HepG2 (cell line): ENCODE results near the gene PPP6R2. TPM values are rescaled to one million over a fixed set of nuclear protein-coding genes. Genes with fewer than 3 reads are reported as not detected.

Experiments used
- ATAC-seq: fragments of 200-7000 bp; cut with Tn5 transposase; 3 replicates; pipeline ENCODE4 v1.9.1; 2020; ENCODE audit warnings: mild to moderate bottlenecking, moderate library complexity
- BruUV-seq: library from RNA; stranded (reverse); fragments of 400-500 nt; replicated peaks from 2 replicates; lab custom pipeline; 2021; lab: Mats Ljungman, UMichigan
- CTCF ChIA-PET: fragments of 300-600 bp; formaldehyde crosslinking; extraction: SDS; loops from one replicate; lab custom pipeline; 2021; ENCODE audit warnings: low total read pairs, inconsistent platforms, low intra/inter-chr PET ratio; lab: Yijun Ruan, JAX
- POLR2A ChIA-PET: fragments of 350-600 bp; sonication (Branson Sonifier 250); formaldehyde crosslinking; loops from one replicate; lab custom pipeline; 2020; ENCODE audit warnings: antibody characterized with exemption, inconsistent platforms; lab: Yijun Ruan, JAX
- DNase-seq: peaks from one replicate; pipeline ENCODE4 v3.0.0-alpha.2; 2015; ENCODE audit warnings: low spot score
- FAIRE-seq: peaks from 3 replicates; lab custom pipeline; 2011; peaks lifted over from hg19 to GRCh38; lab: Jason Lieb, UNC
- H2AFZ ChIP-seq: one replicate; pipeline ENCODE4 v1.6.1; 2011; ENCODE audit warnings: low read length, inconsistent platforms
- H3K27ac ChIP-seq: fragments of 300-600 bp; 3 replicates; pipeline ENCODE4 v1.8.0; 2011; ENCODE audit warnings: mixed run types, mild to moderate bottlenecking, mixed read lengths, low read length, inconsistent platforms; ENCODE audit not compliant: insufficient read depth; ENCODE audit errors: extremely low read length
- H3K27me3 ChIP-seq, 2 experiments: fragments of 200-600 bp in 1 of 2; 2 replicates in 1 of 2; 3 replicates in 1 of 2; pipeline versions ENCODE4 v1.6.0 to v1.8.0; 2011; ENCODE audit warnings: low read length in 2 of 2, mild to moderate bottlenecking in 2 of 2, moderate library complexity in 2 of 2, inconsistent platforms in 1 of 2; ENCODE audit not compliant: insufficient read depth in 2 of 2, control insufficient read depth in 1 of 2
- H3K36me3 ChIP-seq, 2 experiments: fragments of 200-600 bp in 1 of 2; replicated peaks in 1 of 2; 2 replicates in 1 of 2; 3 replicates in 1 of 2; pipeline versions ENCODE4 v1.5.1 to v1.8.0; 2011; ENCODE audit warnings: low read length in 2 of 2, inconsistent platforms in 1 of 2; ENCODE audit not compliant: insufficient read depth in 2 of 2, control insufficient read depth in 1 of 2
- H3K4me1 ChIP-seq: 2 replicates; pipeline ENCODE4 v1.5.1; 2012; ENCODE audit warnings: low read length, inconsistent platforms; ENCODE audit not compliant: insufficient read depth
- H3K4me2 ChIP-seq: 2 replicates; pipeline ENCODE4 v1.6.0; 2011; ENCODE audit warnings: low read depth, low read length, inconsistent platforms
- H3K4me3 ChIP-seq, 3 experiments: fragments of 200-600 bp in 1 of 3; sonication (generic), shearing (Covaris generic) in 1 of 3; replicated peaks in 1 of 3; 2 replicates each; pipeline ENCODE4 v1.5.1; 2011 to 2016; ENCODE audit warnings: low read length in 3 of 3, inconsistent platforms in 2 of 3, low read depth in 2 of 3, mild to moderate bottlenecking in 2 of 3, control low read depth in 1 of 3, mixed read lengths in 1 of 3; ENCODE audit not compliant: insufficient read depth in 1 of 3
- H3K79me2 ChIP-seq: one replicate; pipeline ENCODE4 v1.6.1; 2011; ENCODE audit warnings: low read length, inconsistent platforms; ENCODE audit not compliant: insufficient read depth
- H3K9ac ChIP-seq: 2 replicates; pipeline ENCODE4 v1.6.0; 2011; ENCODE audit warnings: mild to moderate bottlenecking, low read depth, low read length, inconsistent platforms; ENCODE audit not compliant: insufficient read depth
- H3K9me3 ChIP-seq: 2 replicates; pipeline ENCODE4 v1.5.1; 2012; ENCODE audit warnings: mild to moderate bottlenecking, low read length
- H4K20me1 ChIP-seq: 2 replicates; pipeline ENCODE4 v1.6.0; 2011; ENCODE audit warnings: inconsistent platforms, mild to moderate bottlenecking, low read length, moderate library complexity; ENCODE audit not compliant: insufficient read depth
- CHD2 ChIP-seq: IDR thresholded peaks from 2 replicates; pipeline ENCODE4 v1.6.1; 2011; ENCODE audit warnings: low read depth, low read length, improper control_type of control experiment
- ELF4 ChIP-seq: sonication (generic); formaldehyde crosslinking; IDR thresholded peaks from 2 replicates; pipeline ENCODE4 v1.5.0; 2020; ENCODE audit warnings: missing genetic modification reagents, mild to moderate bottlenecking, moderate library complexity, borderline replicate concordance
- HDAC2 ChIP-seq: sonication (generic); formaldehyde crosslinking; IDR thresholded peaks from 2 replicates; pipeline ENCODE4 v1.4.0; 2020; ENCODE audit warnings: missing genetic modification reagents
- HMGXB4 ChIP-seq, 2 experiments: sonication (generic) in 1 of 2; formaldehyde crosslinking in 1 of 2; IDR thresholded peaks; 2 replicates each; pipeline versions ENCODE4 v1.4.0 to v1.6.1; 2018 to 2020; ENCODE audit warnings: missing genetic modification reagents in 2 of 2, borderline replicate concordance in 1 of 2, low read depth in 1 of 2, mild to moderate bottlenecking in 1 of 2, missing biosample characterization in 1 of 2
- IRF1 ChIP-seq: sonication (generic); formaldehyde crosslinking; IDR thresholded peaks from 2 replicates; pipeline ENCODE4 v1.4.0; 2020; ENCODE audit warnings: low read depth, mild to moderate bottlenecking, missing genetic modification reagents
- IRX3 ChIP-seq: sonication (generic); formaldehyde crosslinking; IDR thresholded peaks from 2 replicates; pipeline ENCODE4 v1.8.1; 2023; ENCODE audit warnings: mild to moderate bottlenecking, low read depth, missing genetic modification reagents, borderline replicate concordance
- MATR3 ChIP-seq: sonication (generic); formaldehyde crosslinking; IDR thresholded peaks from 2 replicates; pipeline ENCODE4 v1.4.0; 2020; ENCODE audit warnings: missing genetic modification reagents
- MED1 ChIP-seq: sonication (generic); formaldehyde crosslinking; IDR thresholded peaks from 2 replicates; pipeline ENCODE4 v1.4.0; 2020; ENCODE audit warnings: missing genetic modification reagents
- REST ChIP-seq, 2 experiments: IDR thresholded peaks; 2 replicates each; pipeline ENCODE4 v1.6.1; 2011 to 2012; ENCODE audit warnings: low read length in 2 of 2, borderline replicate concordance in 1 of 2, low read depth in 1 of 2, mild to moderate bottlenecking in 1 of 2, moderate library complexity in 1 of 2
- ZMYM4 ChIP-seq: sonication (generic); formaldehyde crosslinking; IDR thresholded peaks from 2 replicates; pipeline ENCODE4 v1.8.1; 2023; ENCODE audit warnings: mild to moderate bottlenecking, missing genetic modification reagents
- ZNF552 ChIP-seq: sonication (generic); formaldehyde crosslinking; IDR thresholded peaks from 2 replicates; pipeline ENCODE4 v1.9.0; 2022; ENCODE audit warnings: missing genetic modification reagents, mild to moderate bottlenecking, borderline replicate concordance
- ZNF614 ChIP-seq: IDR thresholded peaks from 2 replicates; pipeline ENCODE4 v1.6.1; 2018; ENCODE audit warnings: missing biosample characterization, missing genetic modification reagents, inconsistent platforms, borderline replicate concordance
- ZNF777 ChIP-seq: sonication (generic); formaldehyde crosslinking; IDR thresholded peaks from 2 replicates; pipeline ENCODE4 v1.4.0; 2020; ENCODE audit warnings: missing genetic modification reagents
- ZNF883 ChIP-seq: sonication (generic); formaldehyde crosslinking; IDR thresholded peaks from 2 replicates; pipeline ENCODE4 v1.5.1; 2020; ENCODE audit warnings: mild to moderate bottlenecking, missing genetic modification reagents; ENCODE audit errors: not compliant biosample characterization
- WGBS: methylation state at CpG from one replicate; pipeline ENCODE4 v1.1.6; 2017; ENCODE audit warnings: low lambda C conversion rate; 5-methylcytosine and 5-hydroxymethylcytosine counted together
- in situ Hi-C: cut with HindIII; loops from 2 replicates; pipeline ENCODE4 v1.10.0; 2017; ENCODE audit warnings: low pct_unique_long_range_greater_than_20kb; ENCODE audit not compliant: extremely low pct_ligation_motif_present
- intact Hi-C: fragments of 100-400 bp; cut with micrococcal nuclease; formaldehyde crosslinking; loops from one replicate; pipeline ENCODE4 v1.10.0; 2022; ENCODE audit not compliant: unreplicated experiment
- polyA plus RNA-seq, 8 experiments: library from polyadenylated mRNA; depleted of rRNA in 3 of 8; stranded (reverse) in 7 of 8; unstranded in 1 of 8; fragments of >200 nt; fragmentation: Illumina TruSeq in 4 of 8; extraction: Trizol in 4 of 8; gene quantifications; 2 replicates each; pipeline versions ENCODE4 v1.2.1 to v1.2.3, GENCODE V29; 2011 to 2016; ENCODE audit warnings: low read depth in 4 of 8, missing spikeins in 1 of 8, mixed read lengths in 1 of 8; ENCODE audit not compliant: insufficient read depth in 1 of 8
- total RNA-seq, 5 experiments: library from RNA; depleted of rRNA; stranded (reverse); fragments of >200 nt; fragmentation: Illumina TruSeq; extraction: Trizol; gene quantifications; 2 replicates each; pipeline ENCODE4 v1.2.3, GENCODE V29; 2016; ENCODE audit warnings: low read depth in 1 of 5

Gene PPP6R2
- total and polyA plus RNA-seq, 2 of the 13 experiments (the other 11 are each of a cell fraction or from before 2014, with no cell fraction given) = 55.0 to 102 TPM

- TF ChIP-seq REST (IDR thresholded peaks at IDR 0.05; ENCODE audit: borderline replicate concordance in 1 of 2, low read depth in 1 of 2, low read length in 2 of 2) = peak in 1 of 2 experiments; percentile 12; a peak in 1 of 4 replicates
These were observed 48.8 kb upstream of the PPP6R2 start (continued) for GRCh38 chr22:50294319-50294656.

GRCh38 chr22:50296658-50297490, 46.3 kb upstream of the PPP6R2 start:
- H3K79me2 ChIP-seq = peaks cover 64% of the 10 kb centered on the region
- ATAC-seq (peak; percentile 17), FAIRE-seq (no peak), DNase-seq (peak; percentile 30)
- H3K9ac ChIP-seq = peak overlapping the region; percentile 40; the same call in 1 of the 2 replicates
- H3K4me1 ChIP-seq = peaks cover 83% of the 10 kb centered on the region
- H3K9me3 ChIP-seq = no peaks in the 10 kb centered on the region
- ChIA-PET CTCF (interaction anchor here (1.1 kb wide), 1 partner anchor 20 kb away, joined by 3 read pairs; no protein-coding TSS in a partner anchor), POLR2A (interaction anchor here (0.7 to 3.2 kb wide), 6 partner anchors 10 to 91 kb away, joined by 3 to 24 read pairs (median 4); partner anchors contain the start of gene PLXNB2)
- H3K36me3 ChIP-seq = no peaks in the 10 kb centered on the region
- no peaks in the 10 kb centered on the region for H3K27me3 ChIP-seq
- H2AFZ ChIP-seq = no peak overlapping the region
- H3K27ac ChIP-seq = peak overlapping the region; percentile 68
- 9% methylated on average over 8 of the region's 29 CpGs for WGBS
- H4K20me1 ChIP-seq = peaks cover 12% of the 10 kb centered on the region; the same call in 1 of the 2 replicates
- H3K4me3 ChIP-seq = peak overlapping the region; percentile 23 to 54 (median 34); a peak in 3 of 6 replicates
- in situ Hi-C loops = no loop called here
- no TSS peak for BruUV-seq
- peak overlapping the region; percentile 71 for H3K4me2 ChIP-seq
- intact Hi-C loops = loop anchor here (1.0 to 10.0 kb wide), 2 partner anchors 11 to 872 kb away; no protein-coding TSS in a partner anchor
- TF ChIP-seq ELF4 (CRISPR knock-in tag) (no peak), HDAC2 (CRISPR knock-in tag) (no peak; the same call in 1 of the 2 replicates), ZMYM4 (0 out of 2 replicates have a peak, but pooled peaks have one; percentile 20), CHD2 (no peak), MED1 (CRISPR knock-in tag) (no peak; the same call in 1 of the 2 replicates), MATR3 (CRISPR knock-in tag) (no peak), IRX3 (CRISPR knock-in tag) (no peak), ZNF777 (CRISPR knock-in tag) (no peak), IRF1 (CRISPR knock-in tag) (no peak), HMGXB4 (CRISPR knock-in tag; IDR thresholded peaks at IDR 0.05; ENCODE audit: borderline replicate concordance in 1 of 2, low read depth in 1 of 2) (no peak), ZNF552 (CRISPR knock-in tag) (0 out of 2 replicates have a peak, but pooled peaks have one; percentile 29), ZNF614 (CRISPR knock-in tag) (no peak), ZNF883 (no peak)
